ENCODE data around the gene NBAS. TPM values are rescaled to one million over a fixed set of nuclear protein-coding genes. Genes with fewer than 3 reads are reported as not detected.
A peak's percentile ranks its signal among the peaks of the same experiment; 100 is the strongest.

The NBAS gene
- polyA plus RNA-seq, 1 donor, result 55.8 TPM

DNA sequence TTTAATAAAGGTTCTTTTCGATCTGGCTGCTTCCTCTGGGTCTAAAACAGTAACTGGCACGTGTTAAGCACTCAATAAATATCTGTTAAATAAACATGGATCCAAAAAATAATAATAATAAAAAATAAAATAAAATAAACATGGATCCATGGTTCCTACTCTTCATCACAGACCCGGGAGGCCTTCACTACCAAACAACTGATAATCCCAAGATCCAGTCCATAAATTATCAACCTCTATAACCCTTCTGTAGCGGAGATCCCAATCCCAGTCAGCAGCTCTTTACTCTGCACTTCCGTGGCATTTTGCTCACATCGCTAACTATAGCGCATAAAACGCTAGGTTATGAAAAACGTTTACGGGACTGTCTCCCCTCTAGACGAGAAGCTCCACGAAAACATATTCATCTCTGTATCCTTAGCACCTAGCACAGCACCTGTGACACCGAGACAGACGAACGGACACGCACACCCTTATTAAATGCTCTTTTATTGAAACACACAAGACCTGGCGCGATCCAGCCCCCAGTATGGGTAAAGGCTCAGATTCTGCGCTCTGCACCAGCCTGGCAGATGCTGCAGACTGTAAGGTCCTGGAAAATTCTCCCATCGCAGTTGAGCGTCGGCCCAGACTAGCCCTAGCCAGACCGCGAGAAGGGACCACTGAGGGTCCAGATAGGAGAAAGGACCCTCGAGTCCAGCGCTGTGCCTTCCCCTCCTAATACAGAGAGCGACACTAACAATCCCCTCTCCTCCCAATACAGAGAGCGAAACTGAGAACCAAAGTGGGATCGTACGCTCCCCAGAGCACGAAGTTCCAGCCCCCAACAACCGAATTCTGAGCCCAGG is 770 bp downstream of the NBAS start:
- Histone ChIP-seq H3K4me1 (ENCODE audit: control insufficient read depth, insufficient read depth, low read length) (peaks cover 21% of the 10 kb centered on the region), H3K27ac (ENCODE audit: low read length) (peak overlapping the region; percentile 84), H3K36me3 (ENCODE audit: control insufficient read depth, insufficient read depth, low read length) (no peaks in the 10 kb centered on the region), H3K9me3 (ENCODE audit: control insufficient read depth, low read depth, low read length) (no peaks in the 10 kb centered on the region), H3K27me3 (ENCODE audit: control insufficient read depth, insufficient read depth, low read length) (no peaks in the 10 kb centered on the region), H3K4me3 (ENCODE audit: low read length) (peak overlapping the region; percentile 81)
- WGBS (ENCODE audit: insufficient coverage, low lambda C conversion rate), result 0% methylated on average over 1 of the region's 32 CpGs
- peak; percentile 18 to 68 for DNase-seq

DNA sequence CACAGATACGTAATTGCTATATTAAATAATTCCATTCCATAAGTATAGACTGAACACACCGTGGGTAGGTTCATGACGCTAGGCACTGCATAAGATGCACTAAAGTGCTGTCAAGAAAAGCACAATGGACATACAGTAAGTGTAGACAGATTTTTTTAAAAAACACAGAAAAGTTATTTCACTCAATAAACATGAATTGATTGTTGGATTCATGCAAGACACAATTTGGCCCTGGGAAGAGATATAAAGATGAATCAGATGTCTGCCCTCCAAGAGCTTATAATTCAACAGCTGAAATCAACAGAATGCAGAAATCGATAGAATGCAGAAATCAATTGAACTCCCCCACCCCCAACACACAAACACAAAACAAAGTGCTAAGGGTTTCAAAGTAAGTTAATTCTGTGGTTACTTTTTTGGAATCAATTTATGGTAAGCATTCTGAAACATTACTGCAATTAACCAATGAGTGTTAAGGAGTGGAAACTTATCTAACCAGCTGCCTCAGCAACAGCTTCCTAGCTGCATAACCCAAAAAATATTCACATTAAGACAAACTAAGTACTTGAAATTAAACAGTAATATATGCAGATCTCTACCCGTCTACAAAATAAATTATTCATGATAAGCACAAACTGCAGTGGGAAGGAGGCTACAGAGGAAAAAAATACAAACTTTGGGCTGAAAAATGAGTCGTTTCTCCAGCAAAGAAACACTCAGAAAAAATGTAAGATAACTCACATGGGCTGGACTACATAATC is 1.6 kb downstream of the NBAS start:
- no peaks in the 10 kb centered on the region for H3K9me3 ChIP-seq (ENCODE audit: control insufficient read depth, low read depth, low read length)
- peaks cover under 1% of the 10 kb centered on the region for H3K36me3 ChIP-seq (ENCODE audit: control insufficient read depth, insufficient read depth, low read length)
- H3K27me3 ChIP-seq (ENCODE audit: control insufficient read depth, insufficient read depth, low read length), result no peaks in the 10 kb centered on the region
- peak overlapping the region; percentile 81 for H3K4me3 ChIP-seq (ENCODE audit: low read length)
- peak overlapping the region; percentile 84 for H3K27ac ChIP-seq (ENCODE audit: low read length)
- 67% methylated on average over 2 of the region's 6 CpGs for WGBS (ENCODE audit: insufficient coverage, low lambda C conversion rate)
- no peak for DNase-seq
- peaks cover 21% of the 10 kb centered on the region for H3K4me1 ChIP-seq (ENCODE audit: control insufficient read depth, insufficient read depth, low read length)

DNA sequence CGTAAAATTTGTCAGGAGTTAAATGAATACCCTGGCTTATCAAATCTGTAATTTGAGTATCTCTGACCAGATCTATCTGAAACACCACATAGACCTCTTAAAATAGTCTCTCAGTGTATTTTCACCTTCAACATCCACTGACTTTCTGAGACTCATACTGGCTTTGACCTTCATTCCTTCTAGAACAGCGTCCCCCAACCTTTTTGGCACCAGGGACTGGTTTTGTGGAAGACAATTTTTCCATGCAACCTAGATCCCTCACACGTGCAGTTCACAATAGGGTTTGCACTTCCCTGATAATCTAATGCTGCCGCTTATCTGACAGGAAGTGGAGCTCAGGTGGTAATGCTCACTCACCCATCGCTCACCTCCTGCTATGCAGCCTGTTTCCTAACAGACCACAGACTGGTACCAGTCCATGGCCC is 3.2 kb downstream of the NBAS start:
- 60% methylated on average over 1 of the region's 5 CpGs for WGBS (ENCODE audit: insufficient coverage, low lambda C conversion rate)
- no peaks in the 10 kb centered on the region for H3K9me3 ChIP-seq (ENCODE audit: control insufficient read depth, low read depth, low read length)
- no peaks in the 10 kb centered on the region for H3K27me3 ChIP-seq (ENCODE audit: control insufficient read depth, insufficient read depth, low read length)
- peak in 1 of 2 donors; percentile 42 for DNase-seq
- H3K27ac ChIP-seq (ENCODE audit: low read length), result peak overlapping the region; percentile 90
- peaks cover 23% of the 10 kb centered on the region for H3K4me1 ChIP-seq (ENCODE audit: control insufficient read depth, insufficient read depth, low read length)
- no peak overlapping the region for H3K4me3 ChIP-seq (ENCODE audit: low read length)
- H3K36me3 ChIP-seq (ENCODE audit: control insufficient read depth, insufficient read depth, low read length), result peaks cover 8% of the 10 kb centered on the region

DNA sequence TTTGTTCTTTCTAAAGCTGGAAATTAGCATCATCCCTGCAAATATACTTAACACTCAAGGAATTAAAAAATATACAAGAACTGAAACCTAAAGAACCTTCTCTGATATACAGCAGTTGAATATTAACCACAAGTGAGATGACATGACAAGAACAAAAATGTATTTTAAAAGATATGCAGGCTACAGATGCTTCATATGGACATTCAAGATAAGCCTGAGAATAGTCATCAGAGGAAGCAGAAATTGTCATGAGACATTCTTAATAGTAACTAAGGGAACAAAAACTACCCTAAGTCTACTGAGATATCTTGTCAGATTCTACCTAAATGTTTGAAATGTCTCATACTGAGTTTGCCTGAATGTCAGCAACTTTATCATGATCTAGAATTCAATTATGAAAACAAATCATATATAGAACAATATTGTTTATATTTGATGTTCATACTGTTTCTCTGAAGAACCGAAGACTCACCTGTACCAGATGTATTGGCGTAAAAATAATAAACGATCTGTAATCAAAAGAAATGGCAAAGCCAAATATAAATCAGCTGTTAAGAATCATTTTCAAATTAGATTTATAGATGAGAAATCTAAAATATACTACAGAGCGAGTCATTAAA is 4.7 kb downstream of the NBAS start:
- Histone ChIP-seq H3K9me3 (ENCODE audit: control insufficient read depth, low read depth, low read length) (no peaks in the 10 kb centered on the region), H3K4me3 (ENCODE audit: low read length) (peak overlapping the region; percentile 11), H3K4me1 (ENCODE audit: control insufficient read depth, insufficient read depth, low read length) (peaks cover 19% of the 10 kb centered on the region), H3K27ac (ENCODE audit: low read length) (peak overlapping the region; percentile 90), H3K36me3 (ENCODE audit: control insufficient read depth, insufficient read depth, low read length) (peaks cover 14% of the 10 kb centered on the region), H3K27me3 (ENCODE audit: control insufficient read depth, insufficient read depth, low read length) (no peaks in the 10 kb centered on the region)
- DNase-seq, result peak in 1 of 2 donors; percentile 53
- WGBS (ENCODE audit: insufficient coverage, low lambda C conversion rate), result 100% methylated on average over 3 of the region's 4 CpGs

DNA sequence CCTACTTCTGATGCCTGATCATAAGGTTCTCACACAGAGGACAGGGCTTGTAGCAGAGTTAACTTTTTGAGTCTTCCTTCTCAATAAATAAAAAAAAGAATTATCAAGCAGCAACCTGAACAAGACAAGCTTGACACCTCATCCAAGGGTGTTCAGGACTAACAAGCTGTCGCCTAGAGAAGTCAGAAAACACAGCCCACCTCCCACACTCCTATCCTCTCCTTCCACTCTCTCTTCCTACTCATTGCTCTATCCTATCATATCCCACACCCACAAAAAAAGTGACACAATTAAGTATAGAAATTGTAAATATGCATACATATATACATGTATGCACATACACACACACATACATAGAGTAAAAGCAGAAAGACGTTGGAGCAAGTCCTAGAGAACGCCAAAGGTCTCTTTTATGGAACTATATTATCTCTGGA is 5.4 kb downstream of the NBAS start:
- H3K36me3 ChIP-seq (ENCODE audit: control insufficient read depth, insufficient read depth, low read length), result peaks cover 18% of the 10 kb centered on the region
- H3K27me3 ChIP-seq (ENCODE audit: control insufficient read depth, insufficient read depth, low read length), result no peaks in the 10 kb centered on the region
- WGBS (ENCODE audit: insufficient coverage, low lambda C conversion rate), result no CpG with 5 or more reads among the region's 3 CpGs
- H3K4me3 ChIP-seq (ENCODE audit: low read length), result peak overlapping the region; percentile 11
- H3K27ac ChIP-seq (ENCODE audit: low read length), result peak overlapping the region; percentile 90
- DNase-seq, result peak in 1 of 2 donors; percentile 54
- no peaks in the 10 kb centered on the region for H3K9me3 ChIP-seq (ENCODE audit: control insufficient read depth, low read depth, low read length)
- peaks cover 19% of the 10 kb centered on the region for H3K4me1 ChIP-seq (ENCODE audit: control insufficient read depth, insufficient read depth, low read length)

DNA sequence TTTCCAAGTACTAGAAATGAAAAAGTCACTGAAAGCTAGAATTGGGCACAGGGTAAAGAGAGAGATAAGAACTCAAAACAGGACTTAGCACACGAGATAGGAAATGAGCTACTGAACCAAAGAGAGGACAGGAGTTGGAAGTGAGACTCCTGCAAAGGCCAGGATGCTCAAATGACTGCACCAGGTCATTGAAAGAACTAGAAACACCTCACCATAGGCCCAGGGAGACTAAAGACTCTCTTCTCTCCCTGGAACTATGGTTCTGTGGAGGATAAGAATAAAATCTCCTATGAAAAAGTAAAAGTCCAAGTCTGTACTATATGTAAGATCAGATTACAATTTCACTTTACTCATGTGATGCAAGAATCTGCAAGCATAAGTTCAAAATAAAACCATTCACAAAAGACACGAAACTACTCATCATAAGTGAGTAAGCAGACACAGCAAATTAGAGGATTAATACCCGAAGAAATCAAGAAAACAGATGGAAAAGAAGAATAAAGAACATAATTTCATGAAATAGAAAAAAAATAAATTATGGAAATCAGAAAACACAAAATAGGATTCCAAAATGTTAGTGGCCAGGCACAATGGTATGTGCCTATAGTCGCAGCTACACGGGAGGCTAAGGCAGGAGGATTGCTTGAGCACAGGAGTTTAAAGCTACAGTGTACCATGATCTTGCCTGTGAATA is 6.5 kb downstream of the NBAS start:
- WGBS (ENCODE audit: insufficient coverage, low lambda C conversion rate), result 81% methylated on average over 3 of the region's 5 CpGs
- Histone ChIP-seq H3K27ac (ENCODE audit: low read length) (peak overlapping the region; percentile 90), H3K27me3 (ENCODE audit: control insufficient read depth, insufficient read depth, low read length) (no peaks in the 10 kb centered on the region), H3K4me3 (ENCODE audit: low read length) (no peak overlapping the region), H3K4me1 (ENCODE audit: control insufficient read depth, insufficient read depth, low read length) (peaks cover 16% of the 10 kb centered on the region), H3K9me3 (ENCODE audit: control insufficient read depth, low read depth, low read length) (no peaks in the 10 kb centered on the region), H3K36me3 (ENCODE audit: control insufficient read depth, insufficient read depth, low read length) (peaks cover 25% of the 10 kb centered on the region)
- no peak for DNase-seq

DNA sequence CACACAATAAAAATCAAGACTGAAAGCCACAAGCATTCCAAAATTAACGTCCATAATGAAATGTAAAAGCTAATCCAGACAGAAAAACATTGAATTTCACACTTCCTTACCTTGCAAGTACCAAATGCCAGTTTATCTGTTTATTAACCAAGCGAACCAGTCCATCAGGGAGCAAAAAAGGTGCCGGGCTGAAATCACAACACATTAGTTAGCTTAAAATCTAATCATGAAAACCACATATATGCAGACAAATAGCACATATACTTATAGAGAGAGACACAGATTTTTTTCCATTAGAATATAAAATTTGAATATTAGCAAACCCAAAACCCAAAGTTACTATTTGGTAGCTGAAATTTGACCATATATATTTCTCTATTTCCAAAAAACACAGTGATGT is 7.2 kb downstream of the NBAS start:
- Histone ChIP-seq H3K9me3 (ENCODE audit: control insufficient read depth, low read depth, low read length) (no peaks in the 10 kb centered on the region), H3K27me3 (ENCODE audit: control insufficient read depth, insufficient read depth, low read length) (no peaks in the 10 kb centered on the region), H3K27ac (ENCODE audit: low read length) (no peak overlapping the region), H3K36me3 (ENCODE audit: control insufficient read depth, insufficient read depth, low read length) (peaks cover 32% of the 10 kb centered on the region), H3K4me3 (ENCODE audit: low read length) (no peak overlapping the region), H3K4me1 (ENCODE audit: control insufficient read depth, insufficient read depth, low read length) (peaks cover 11% of the 10 kb centered on the region)
- no peak for DNase-seq
- WGBS (ENCODE audit: insufficient coverage, low lambda C conversion rate), result no CpG with 5 or more reads among the region's 3 CpGs

DNA sequence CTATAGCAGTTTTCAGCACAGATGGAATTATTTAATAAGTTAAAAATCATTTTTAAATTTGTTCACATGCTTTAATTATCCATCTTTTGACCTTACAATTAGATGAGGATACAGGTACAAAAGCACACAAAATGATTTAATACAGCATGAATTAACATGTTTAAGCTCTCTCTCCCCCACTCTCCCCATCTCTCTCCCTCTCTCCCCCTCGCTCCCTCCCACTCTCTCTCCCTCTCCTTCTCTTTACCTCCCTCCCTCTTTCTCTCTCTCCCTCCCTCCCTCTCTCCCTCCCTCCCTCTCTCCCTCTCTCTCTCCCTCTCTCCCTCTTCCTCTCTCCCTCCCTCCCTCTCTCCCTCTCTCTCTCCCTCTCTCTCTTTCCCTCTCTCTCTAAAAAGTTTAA is 7.6 kb downstream of the NBAS start:
- Histone ChIP-seq H3K9me3 (ENCODE audit: control insufficient read depth, low read depth, low read length) (no peaks in the 10 kb centered on the region), H3K27me3 (ENCODE audit: control insufficient read depth, insufficient read depth, low read length) (no peaks in the 10 kb centered on the region), H3K4me1 (ENCODE audit: control insufficient read depth, insufficient read depth, low read length) (peaks cover 11% of the 10 kb centered on the region), H3K36me3 (ENCODE audit: control insufficient read depth, insufficient read depth, low read length) (peaks cover 34% of the 10 kb centered on the region), H3K27ac (ENCODE audit: low read length) (no peak overlapping the region), H3K4me3 (ENCODE audit: low read length) (no peak overlapping the region)
- DNase-seq, result no peak
- WGBS (ENCODE audit: insufficient coverage, low lambda C conversion rate), result 86% methylated on average over 1 of the region's 1 CpG

DNA sequence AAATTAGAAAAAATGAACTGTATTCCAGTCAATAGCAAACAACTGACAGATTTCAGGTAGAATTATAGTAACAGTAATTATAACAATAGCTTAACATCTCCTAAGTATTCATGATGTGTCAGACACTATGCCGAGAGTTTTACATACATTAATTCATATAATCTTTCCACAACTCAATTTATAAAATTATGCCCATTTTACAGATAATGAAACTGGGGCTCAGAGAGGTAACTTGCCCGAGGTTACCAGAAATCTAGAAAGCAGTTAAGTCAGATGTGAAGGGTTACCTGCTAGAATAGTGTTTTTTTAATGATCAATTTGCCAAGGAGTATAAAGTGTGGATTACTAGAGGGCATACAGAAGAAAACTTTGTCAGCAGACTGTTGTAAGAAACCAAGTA is 12.2 kb downstream of the NBAS start:
- H3K27ac ChIP-seq (ENCODE audit: low read length), result no peak overlapping the region
- H3K4me3 ChIP-seq (ENCODE audit: low read length), result no peak overlapping the region
- no peak for DNase-seq
- H3K9me3 ChIP-seq (ENCODE audit: control insufficient read depth, low read depth, low read length), result no peaks in the 10 kb centered on the region
- peaks cover 38% of the 10 kb centered on the region for H3K36me3 ChIP-seq (ENCODE audit: control insufficient read depth, insufficient read depth, low read length)
- no peaks in the 10 kb centered on the region for H3K27me3 ChIP-seq (ENCODE audit: control insufficient read depth, insufficient read depth, low read length)
- 100% methylated on average over 1 of the region's 2 CpGs for WGBS (ENCODE audit: insufficient coverage, low lambda C conversion rate)
- H3K4me1 ChIP-seq (ENCODE audit: control insufficient read depth, insufficient read depth, low read length), result no peaks in the 10 kb centered on the region
